ENCODE data around the gene FOXE3. TPM values are rescaled to one million over a fixed set of nuclear protein-coding genes. Genes with fewer than 3 reads are reported as not detected.

FOXE3 gene
- total RNA-seq, 2 experiments from 2014 or later: not detected

- ATAC-seq (peak; percentile 48), DNase-seq (peak; percentile 90)
- Mint-ChIP-seq H3K27me3 (peaks cover 37% of the 10 kb centered on the region), H3K9me3 (ENCODE audit: low read depth) (no peaks in the 10 kb centered on the region), H3K4me1 (peaks cover 34% of the 10 kb centered on the region), H3K4me3 (peak overlapping the region; percentile 92), H3K36me3 (ENCODE audit: low read depth) (peaks cover 20% of the 10 kb centered on the region), H3K27ac (peak overlapping the region; percentile 73)
- ChIA-PET CTCF (interaction anchor here (0.6 to 3.6 kb wide), 22 partner anchors 8 to 319 kb away, joined by 3 to 28 read pairs (median 4); partner anchors contain the start of gene CMPK1), POLR2A (interaction anchor here (1.2 kb wide), 1 partner anchor 257 kb away, joined by 6 read pairs; no protein-coding TSS in a partner anchor)
- intact Hi-C loops (cut with DNase I, micrococcal nuclease): loop anchor here (1.0 to 5.0 kb wide), 10 partner anchors 8 to 1189 kb away; partner anchors contain the start of genes RAD54L (in 1 of the 2) and SPATA6 (in 1 of the 2)
These were observed 20.4 kb downstream of the FOXE3 start for GRCh38 chr1:47436304-47436978.

GRCh38 chr1:47436979-47437446, 20.9 kb downstream of the FOXE3 start:
- ATAC-seq (peak; percentile 2), DNase-seq (peak; percentile 53)
- Mint-ChIP-seq H3K36me3 (ENCODE audit: low read depth) (peaks cover 20% of the 10 kb centered on the region), H3K27ac (peak overlapping the region; percentile 73), H3K4me1 (peaks cover 30% of the 10 kb centered on the region), H3K9me3 (ENCODE audit: low read depth) (no peaks in the 10 kb centered on the region), H3K27me3 (peaks cover 32% of the 10 kb centered on the region), H3K4me3 (peak overlapping the region; percentile 92)
- CTCF ChIA-PET: interaction anchor here (0.6 to 3.6 kb wide), 36 partner anchors 8 to 651 kb away, joined by 3 to 28 read pairs (median 4); partner anchors contain the start of genes CMPK1 and STIL
- POLR2A ChIA-PET: interaction anchor here (1.0 to 2.0 kb wide), 3 partner anchors 123 to 289 kb away, joined by 6 to 9 read pairs (median 6); partner anchors contain the start of gene STIL
- intact Hi-C loops (cut with DNase I, micrococcal nuclease): loop anchor here (1.0 to 5.0 kb wide), 13 partner anchors 7 to 1190 kb away; partner anchors contain the start of genes RAD54L (in 1 of the 2), SPATA6 (in 1 of the 2) and STIL (in 1 of the 2)

GRCh38 chr1:47437447-47438164, 21.5 kb downstream of the FOXE3 start, which contains the start of gene FOXD2:
TSS of gene FOXD2 (plus strand) at chr1:47438044. CDS start at chr1:47438136, 92 bp downstream.
- peak; percentile 90 for ATAC-seq
- CTCF ChIA-PET: interaction anchor here (0.6 to 3.6 kb wide), 32 partner anchors 8 to 651 kb away, joined by 3 to 28 read pairs (median 4); partner anchors contain the start of genes CMPK1 and STIL
- Mint-ChIP-seq H3K36me3 (ENCODE audit: low read depth) (peaks cover 18% of the 10 kb centered on the region), H3K4me3 (peak within 1 kb of the TSS; percentile 92), H3K27me3 (peaks cover 26% of the 10 kb centered on the region), H3K27ac (peak within 1 kb of the TSS; percentile 73), H3K4me1 (peaks cover 24% of the 10 kb centered on the region), H3K9me3 (ENCODE audit: low read depth) (no peaks in the 10 kb centered on the region)
- POLR2A ChIA-PET: interaction anchor here (0.6 to 2.0 kb wide), 3 partner anchors 24 to 288 kb away, joined by 3 to 9 read pairs (median 6); partner anchors contain the start of gene STIL
- peak; percentile 95 for DNase-seq
- intact Hi-C loops (cut with DNase I, micrococcal nuclease): loop anchor here (1.0 to 5.0 kb wide), 10 partner anchors 71 to 1190 kb away; partner anchors contain the start of genes RAD54L (in 1 of the 2), SPATA6 (in 1 of the 2) and STIL (in 1 of the 2)

- peaks cover 19% of the 10 kb centered on the region for H3K27me3 Mint-ChIP-seq
- no peaks in the 10 kb centered on the region for H3K9me3 Mint-ChIP-seq (ENCODE audit: low read depth)
- intact Hi-C loops (cut with DNase I, micrococcal nuclease): loop anchor here (5.0 kb wide), 3 partner anchors 261 to 1191 kb away; partner anchors contain the start of genes RAD54L (in 1 of the 2) and SPATA6 (in 1 of the 2)
- peak overlapping the region; percentile 58 for H3K4me3 Mint-ChIP-seq
- CTCF ChIA-PET: interaction anchor here (0.7 to 3.6 kb wide), 21 partner anchors 7 to 363 kb away, joined by 3 to 28 read pairs (median 5); no protein-coding TSS in a partner anchor
- peaks cover 16% of the 10 kb centered on the region for H3K4me1 Mint-ChIP-seq
- peaks cover 10% of the 10 kb centered on the region for H3K36me3 Mint-ChIP-seq (ENCODE audit: low read depth)
- no peak overlapping the region for H3K27ac Mint-ChIP-seq
- DNase-seq: peak; percentile 56
- ATAC-seq: no peak
- POLR2A ChIA-PET: interaction anchor here (0.6 to 2.0 kb wide), 3 partner anchors 23 to 288 kb away, joined by 3 to 9 read pairs (median 6); partner anchors contain the start of gene STIL
These were observed 22.3 kb downstream of the FOXE3 start for GRCh38 chr1:47438165-47439016.

- Mint-ChIP-seq H3K9me3 (ENCODE audit: low read depth) (no peaks in the 10 kb centered on the region), H3K36me3 (ENCODE audit: low read depth) (peaks cover 6% of the 10 kb centered on the region), H3K27me3 (peaks cover 12% of the 10 kb centered on the region), H3K4me3 (no peak overlapping the region), H3K27ac (no peak overlapping the region), H3K4me1 (peaks cover 14% of the 10 kb centered on the region)
- DNase-seq (peak; percentile 15), ATAC-seq (no peak)
- ChIA-PET CTCF (interaction anchor here (0.6 to 2.4 kb wide), 5 partner anchors 16 to 287 kb away, joined by 3 to 28 read pairs (median 5); no protein-coding TSS in a partner anchor), POLR2A (interaction anchor here (2.0 kb wide), 1 partner anchor 125 kb away, joined by 9 read pairs; the partner anchor contains the start of gene STIL)
- intact Hi-C loops (cut with DNase I, micrococcal nuclease): loop anchor here (5.0 kb wide), 3 partner anchors 262 to 1192 kb away; partner anchors contain the start of genes RAD54L (in 1 of the 2) and SPATA6 (in 1 of the 2)
These were observed 23.1 kb downstream of the FOXE3 start for GRCh38 chr1:47439017-47439818.

GRCh38 chr1:47439819-47440598, 23.9 kb downstream of the FOXE3 start:
- ChIA-PET CTCF (interaction anchor here (0.5 to 1.3 kb wide), 3 partner anchors 9 to 341 kb away, joined by 3 read pairs; no protein-coding TSS in a partner anchor), POLR2A (no interaction called here)
- Mint-ChIP-seq H3K4me1 (peaks cover 18% of the 10 kb centered on the region), H3K9me3 (ENCODE audit: low read depth) (no peaks in the 10 kb centered on the region), H3K27ac (no peak overlapping the region), H3K36me3 (ENCODE audit: low read depth) (no peaks in the 10 kb centered on the region), H3K4me3 (no peak overlapping the region), H3K27me3 (peaks cover 8% of the 10 kb centered on the region)
- DNase-seq (no peak), ATAC-seq (no peak)
- intact Hi-C loops (cut with DNase I, micrococcal nuclease): loop anchor here (5.0 to 10.0 kb wide), 4 partner anchors 215 to 1193 kb away; partner anchors contain the start of genes RAD54L (in 1 of the 2) and SPATA6 (in 1 of the 2)

GRCh38 chr1:47440599-47441081, 24.6 kb downstream of the FOXE3 start:
- H3K4me3 Mint-ChIP-seq: no peak overlapping the region
- no peak for ATAC-seq
- peaks cover 23% of the 10 kb centered on the region for H3K4me1 Mint-ChIP-seq
- H3K27ac Mint-ChIP-seq: no peak overlapping the region
- ChIA-PET CTCF (interaction anchor here (0.5 to 1.5 kb wide), 5 partner anchors 9 to 620 kb away, joined by 3 to 5 read pairs (median 3); no protein-coding TSS in a partner anchor), POLR2A (no interaction called here)
- no peaks in the 10 kb centered on the region for H3K9me3 Mint-ChIP-seq (ENCODE audit: low read depth)
- H3K36me3 Mint-ChIP-seq (ENCODE audit: low read depth): no peaks in the 10 kb centered on the region
- intact Hi-C loops (cut with DNase I, micrococcal nuclease): loop anchor here in 1 of 2 experiments (10.0 kb wide), 1 partner anchor 216 kb away; no protein-coding TSS in a partner anchor
- DNase-seq: no peak
- peaks cover 12% of the 10 kb centered on the region for H3K27me3 Mint-ChIP-seq

GRCh38 chr1:47441450-47442106, 25.5 kb downstream of the FOXE3 start:
- ChIA-PET CTCF (interaction anchor here (0.6 to 1.5 kb wide), 6 partner anchors 8 to 619 kb away, joined by 3 to 5 read pairs (median 3); no protein-coding TSS in a partner anchor), POLR2A (no interaction called here)
- Mint-ChIP-seq H3K4me3 (no peak overlapping the region), H3K9me3 (ENCODE audit: low read depth) (no peaks in the 10 kb centered on the region), H3K36me3 (ENCODE audit: low read depth) (no peaks in the 10 kb centered on the region), H3K27me3 (peaks cover 20% of the 10 kb centered on the region), H3K27ac (no peak overlapping the region), H3K4me1 (peaks cover 20% of the 10 kb centered on the region)
- intact Hi-C loops (cut with DNase I, micrococcal nuclease): loop anchor here in 1 of 2 experiments (10.0 kb wide), 1 partner anchor 217 kb away; no protein-coding TSS in a partner anchor
- ATAC-seq (no peak), DNase-seq (no peak)
